Measurements from ENCODE around the gene E2F6. TPM values are rescaled to one million over a fixed set of nuclear protein-coding genes. Genes with fewer than 3 reads are reported as not detected.

E2F6 gene
- total and polyA plus RNA-seq, 10 of the 15 experiments (the other 5 are each of a cell fraction or from before 2014, with no cell fraction given): 4.2 to 15.5 (median 11.3) TPM

GRCh38 chr2:11419781-11420180, 46.2 kb downstream of the E2F6 start:
- SMC1A ChIA-PET (ENCODE audit: uncharacterized antibody, unreplicated experiment): interaction anchor here (0.8 kb wide), 1 partner anchor 8 kb away, joined by 3 read pairs; no protein-coding TSS in a partner anchor
- Histone ChIP-seq H3K36me3 (ENCODE audit: control insufficient read depth in 2 of 2, insufficient read depth in 2 of 2, low read length in 1 of 2) (no peaks in the 10 kb centered on the region), H3K9me3 (replicated peaks; ENCODE audit: control insufficient read depth, insufficient read depth, low read length) (peaks cover 6% of the 10 kb centered on the region), H3K79me2 (ENCODE audit: control insufficient read depth, insufficient read depth, low read length) (no peaks in the 10 kb centered on the region), H2AFZ (ENCODE audit: control insufficient read depth, low read depth, low read length) (no peak overlapping the region), H3K9ac (ENCODE audit: control insufficient read depth, insufficient read depth, low read length) (no peak overlapping the region), H3K27me3 (replicated peaks in 1 of 2; ENCODE audit: control insufficient read depth in 2 of 2, insufficient read depth in 2 of 2, low read length in 1 of 2) (no peaks in the 10 kb centered on the region), H3K4me1 (ENCODE audit: control insufficient read depth, insufficient read depth, low read length) (no peaks in the 10 kb centered on the region), H3K4me3 (no peak overlapping the region), H3K4me2 (ENCODE audit: control insufficient read depth, insufficient read depth) (no peak overlapping the region), H4K20me1 (ENCODE audit: control insufficient read depth, insufficient read depth) (no peaks in the 10 kb centered on the region), H3K27ac (ENCODE audit: control insufficient read depth, insufficient read depth) (no peak overlapping the region)
- 66% methylated on average over 8 of the region's 8 CpGs for WGBS (ENCODE audit: insufficient coverage, insufficient replicate concordance, low lambda C conversion rate, missing lambda C conversion rate)
- RAD21 ChIA-PET (ENCODE audit: unreplicated experiment): no interaction called here
- CTCF ChIA-PET: interaction anchor here (0.9 to 1.2 kb wide), 4 partner anchors 9 to 287 kb away, joined by 3 to 4 read pairs (median 4); a partner anchor contains a TSS
- DNase-seq (ENCODE audit: low read depth, low spot score) (no peak), FAIRE-seq (no peak), ATAC-seq (no peak)
- in situ Hi-C loops (cut with MboI): no loop called here
- intact Hi-C loops (cut with micrococcal nuclease; ENCODE audit: unreplicated experiment): loop anchor here (2.0 kb wide), 1 partner anchor 165 kb away; no protein-coding TSS in a partner anchor
- BruUV-seq (replicated peaks): no TSS peak
- POLR2A ChIA-PET: interaction anchor here (0.6 to 0.7 kb wide), 2 partner anchors 19 to 1807 kb away, joined by 3 read pairs; no protein-coding TSS in a partner anchor
- no peak for TF ChIP-seq PAX8 (IDR thresholded peaks at IDR 0.05)
- no peak for TF ChIP-seq USF2 (IDR thresholded peaks at IDR 0.05; ENCODE audit: borderline replicate concordance, low read depth, low read length)
- no peak for TF ChIP-seq JUNB (IDR thresholded peaks at IDR 0.05)
- TF ChIP-seq MTA2 (IDR thresholded peaks at IDR 0.05; ENCODE audit: low read depth): no peak
- TF ChIP-seq GATAD2B (conservative IDR thresholded peaks at IDR 0.05; ENCODE audit: low read depth): no peak
- no peak for TF ChIP-seq ZZZ3 (IDR thresholded peaks at IDR 0.05; ENCODE audit: control insufficient read depth, insufficient read length, low read depth)
- TF ChIP-seq NRF1 (conservative IDR thresholded peaks at IDR 0.05; ENCODE audit: low read depth, low read length): no peak
- no peak for TF ChIP-seq TCF12 (IDR thresholded peaks at IDR 0.05; ENCODE audit: low read depth, low read length)
- TF ChIP-seq NR2C1 (IDR thresholded peaks at IDR 0.05): no peak
- TF ChIP-seq CEBPB (IDR thresholded peaks at IDR 0.05; ENCODE audit: borderline replicate concordance in 1 of 2, low read depth in 2 of 2, low read length in 2 of 2): no peak
- no peak for TF ChIP-seq ZBTB33 (IDR thresholded peaks at IDR 0.05)
- no peak for TF ChIP-seq NBN (IDR thresholded peaks at IDR 0.05)
- no peak for TF ChIP-seq KAT2A (conservative IDR thresholded peaks at IDR 0.05; ENCODE audit: control insufficient read depth, low read depth, low read length)
- TF ChIP-seq EP300 (IDR thresholded peaks at IDR 0.05; ENCODE audit: borderline replicate concordance in 1 of 2, control insufficient read depth in 1 of 2, low read depth in 2 of 2, low read length in 2 of 2): no peak
- no peak for TF ChIP-seq HCFC1 (IDR thresholded peaks at IDR 0.05; ENCODE audit: low read length)
- TF ChIP-seq NKRF (conservative IDR thresholded peaks at IDR 0.05): no peak
- TF ChIP-seq DPF2 (IDR thresholded peaks at IDR 0.05): no peak
- TF ChIP-seq CHD1 (IDR thresholded peaks at IDR 0.05; ENCODE audit: low read depth, low read length): no peak
